HG03442 (cell line): Measurements from ENCODE around the gene SPATA20.
A peak's percentile ranks its signal among the peaks of the same experiment; 100 is the strongest.

Experiments
- ATAC-seq: cut with Tn5 transposase; IDR thresholded peaks from one replicate; pipeline ENCODE4 v1.9.1; 2021; ENCODE audit warnings: mild to moderate bottlenecking, moderate library complexity; ENCODE audit not compliant: unreplicated experiment

SPATA20 gene

DNA sequence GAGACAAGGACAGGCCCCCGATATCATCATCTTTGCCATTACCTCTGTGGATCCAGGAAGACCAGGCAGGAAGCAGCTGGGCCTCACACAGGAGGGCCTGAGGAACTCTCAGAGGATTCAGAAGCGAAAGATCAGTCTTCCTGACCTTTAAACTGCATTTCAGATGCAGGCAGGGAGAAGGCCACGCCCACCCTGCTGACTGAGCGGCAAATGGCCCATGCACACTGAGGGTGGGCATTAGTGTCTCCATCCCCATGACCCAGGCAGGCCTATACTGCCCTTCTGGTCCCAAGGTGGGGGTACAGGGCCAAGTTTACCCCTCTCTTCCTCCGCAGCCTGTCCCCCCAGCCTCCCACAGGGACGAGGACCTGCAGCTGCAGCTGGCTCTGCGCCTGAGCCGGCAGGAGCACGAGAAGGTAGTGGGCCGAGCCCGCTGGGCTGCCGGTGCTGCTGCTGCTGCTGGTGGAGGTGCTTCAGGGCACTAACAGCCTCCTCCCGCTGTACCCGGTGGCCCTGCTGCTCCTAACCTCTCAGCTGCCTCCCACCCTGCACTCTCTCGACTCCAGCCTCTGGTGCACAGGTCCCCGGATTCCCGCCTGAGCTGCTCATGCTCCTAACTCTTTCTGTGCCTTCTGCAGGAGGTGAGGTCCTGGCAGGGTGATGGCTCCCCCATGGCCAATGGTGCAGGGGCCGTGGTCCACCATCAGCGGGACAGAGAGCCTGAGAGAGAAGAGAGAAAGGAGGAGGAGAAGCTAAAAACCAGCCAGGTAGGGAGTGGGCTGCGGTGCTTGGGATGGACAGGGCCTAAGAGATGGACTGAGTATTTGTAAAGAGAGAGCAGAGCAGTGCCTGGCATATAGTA lies 8.2 kb upstream of the SPATA20 start:
- no peak for ATAC-seq

DNA sequence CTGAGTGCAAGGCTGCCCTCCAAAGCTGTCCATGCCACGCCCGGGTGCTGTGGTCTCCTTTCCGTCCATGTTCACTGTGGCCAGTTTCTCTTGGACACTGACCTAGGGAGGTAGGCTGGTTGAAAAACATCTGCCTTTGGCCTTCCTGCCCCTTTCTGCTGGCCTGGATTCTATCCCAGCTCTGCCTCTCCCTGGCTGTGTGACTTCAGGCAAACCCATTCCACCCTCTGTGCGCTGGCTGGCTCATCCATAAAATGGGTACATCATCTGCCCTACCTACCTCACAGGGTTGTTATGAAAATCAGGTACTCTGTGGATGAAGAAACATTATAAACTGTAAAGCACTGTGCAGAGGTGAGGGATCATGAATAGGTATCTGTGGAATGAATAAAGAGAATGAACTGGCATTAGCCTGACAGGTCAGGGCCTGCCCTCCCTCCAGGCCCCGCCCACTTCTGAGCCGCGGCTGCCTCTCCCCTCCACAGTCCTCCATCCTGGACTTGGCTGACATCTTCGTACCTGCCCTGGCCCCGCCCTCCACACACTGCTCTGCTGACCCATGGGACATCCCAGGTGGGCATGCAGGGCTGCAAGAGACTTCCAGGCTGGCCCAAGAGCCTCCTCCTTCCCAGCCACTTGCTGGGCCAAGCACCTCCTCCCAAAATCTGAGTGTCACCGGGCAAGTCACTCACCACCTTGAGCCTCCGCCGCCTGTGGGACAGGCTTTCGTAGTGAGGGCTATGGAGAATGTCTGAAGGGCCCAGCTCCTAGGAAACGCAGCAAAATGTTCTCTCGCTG lies 7.0 kb upstream of the SPATA20 start:
- no peak for ATAC-seq

DNA sequence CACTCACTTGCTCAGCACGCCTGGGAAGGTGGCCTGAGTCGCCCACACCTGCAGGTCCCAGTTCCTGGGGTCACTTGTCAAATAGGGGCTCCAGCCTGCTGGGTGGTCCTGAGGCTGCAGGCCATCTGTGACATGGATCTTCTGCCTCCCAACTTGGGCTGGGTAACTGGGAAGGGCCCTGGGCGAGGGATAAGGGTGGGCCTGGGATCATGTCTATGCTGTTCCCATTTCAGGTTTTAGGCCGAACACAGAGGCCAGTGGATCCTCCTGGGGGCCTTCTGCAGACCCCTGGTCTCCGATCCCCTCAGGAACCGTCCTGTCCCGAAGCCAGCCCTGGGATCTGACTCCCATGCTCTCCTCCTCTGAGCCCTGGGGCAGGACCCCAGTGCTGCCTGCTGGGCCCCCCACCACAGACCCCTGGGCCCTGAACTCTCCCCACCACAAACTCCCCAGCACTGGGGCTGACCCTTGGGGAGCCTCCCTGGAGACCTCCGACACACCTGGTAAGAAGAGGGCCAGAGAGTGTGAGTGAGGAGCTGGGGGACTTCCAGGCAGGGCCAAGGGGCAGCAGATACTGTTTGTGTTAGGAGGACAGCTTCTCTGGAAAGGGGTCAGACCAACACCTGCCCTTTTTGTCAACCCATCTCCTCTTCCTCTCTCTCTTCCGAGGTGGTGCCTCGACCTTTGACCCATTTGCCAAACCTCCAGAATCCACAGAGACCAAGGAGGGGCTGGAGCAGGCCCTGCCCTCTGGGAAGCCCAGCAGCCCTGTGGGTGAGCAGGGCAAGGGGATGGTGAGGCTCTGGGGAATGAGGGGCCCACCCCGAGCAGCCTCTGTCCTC lies 6.2 kb upstream of the SPATA20 start:
- no peak for ATAC-seq

DNA sequence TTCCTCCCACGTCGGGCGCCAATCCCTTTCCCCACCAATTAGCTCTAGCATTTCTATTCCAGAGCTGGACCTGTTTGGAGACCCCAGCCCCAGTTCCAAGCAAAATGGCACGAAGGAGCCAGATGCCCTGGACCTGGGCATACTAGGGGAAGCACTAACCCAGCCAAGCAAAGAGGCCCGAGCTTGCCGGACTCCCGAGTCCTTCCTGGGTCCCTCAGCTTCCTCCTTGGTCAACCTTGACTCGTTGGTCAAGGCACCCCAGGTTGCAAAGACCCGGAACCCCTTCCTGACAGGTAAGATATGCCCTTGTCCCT lies 5.6 kb upstream of the SPATA20 start:
- ATAC-seq, result no peak

DNA sequence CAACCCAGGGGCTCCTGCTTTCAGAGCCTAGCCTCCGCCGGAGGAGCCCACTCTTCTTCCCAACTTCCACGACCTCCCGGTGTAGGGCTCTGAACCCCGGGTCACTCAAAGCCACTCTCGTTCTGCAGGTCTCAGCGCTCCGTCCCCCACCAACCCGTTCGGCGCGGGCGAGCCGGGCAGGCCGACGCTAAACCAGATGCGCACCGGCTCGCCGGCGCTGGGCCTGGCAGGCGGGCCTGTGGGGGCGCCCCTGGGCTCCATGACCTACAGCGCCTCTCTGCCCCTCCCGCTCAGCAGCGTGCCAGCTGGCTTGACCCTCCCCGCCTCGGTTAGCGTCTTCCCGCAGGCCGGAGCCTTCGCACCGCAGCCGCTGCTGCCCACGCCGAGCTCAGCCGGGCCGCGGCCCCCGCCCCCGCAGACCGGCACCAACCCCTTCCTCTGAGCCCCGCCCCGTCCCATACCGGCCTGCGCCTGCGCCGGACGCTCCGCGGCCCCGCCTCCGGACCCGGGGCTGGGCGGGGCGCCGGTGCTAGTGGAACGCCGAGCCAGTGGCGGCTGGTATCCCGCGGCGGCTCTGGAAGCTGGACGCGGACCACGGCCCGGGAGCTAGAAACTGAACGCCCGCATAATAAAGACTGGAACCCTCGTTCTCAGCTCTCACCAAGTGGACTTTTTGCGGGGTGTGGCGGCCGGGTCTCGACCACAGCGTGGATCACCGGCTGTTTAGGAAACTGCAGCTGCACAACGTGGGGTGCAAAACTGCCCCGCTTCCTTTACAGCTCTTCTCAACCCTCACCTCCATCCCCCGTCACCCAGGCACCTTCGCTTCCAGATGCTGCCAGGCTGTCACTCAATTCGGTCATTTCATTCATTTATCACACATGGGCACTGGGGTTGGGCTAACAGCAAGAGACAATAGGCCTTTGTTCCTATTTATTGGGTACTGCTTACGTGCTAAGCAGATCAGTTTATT lies 5.0 kb upstream of the SPATA20 start:
- ATAC-seq, result peak; percentile 70

DNA sequence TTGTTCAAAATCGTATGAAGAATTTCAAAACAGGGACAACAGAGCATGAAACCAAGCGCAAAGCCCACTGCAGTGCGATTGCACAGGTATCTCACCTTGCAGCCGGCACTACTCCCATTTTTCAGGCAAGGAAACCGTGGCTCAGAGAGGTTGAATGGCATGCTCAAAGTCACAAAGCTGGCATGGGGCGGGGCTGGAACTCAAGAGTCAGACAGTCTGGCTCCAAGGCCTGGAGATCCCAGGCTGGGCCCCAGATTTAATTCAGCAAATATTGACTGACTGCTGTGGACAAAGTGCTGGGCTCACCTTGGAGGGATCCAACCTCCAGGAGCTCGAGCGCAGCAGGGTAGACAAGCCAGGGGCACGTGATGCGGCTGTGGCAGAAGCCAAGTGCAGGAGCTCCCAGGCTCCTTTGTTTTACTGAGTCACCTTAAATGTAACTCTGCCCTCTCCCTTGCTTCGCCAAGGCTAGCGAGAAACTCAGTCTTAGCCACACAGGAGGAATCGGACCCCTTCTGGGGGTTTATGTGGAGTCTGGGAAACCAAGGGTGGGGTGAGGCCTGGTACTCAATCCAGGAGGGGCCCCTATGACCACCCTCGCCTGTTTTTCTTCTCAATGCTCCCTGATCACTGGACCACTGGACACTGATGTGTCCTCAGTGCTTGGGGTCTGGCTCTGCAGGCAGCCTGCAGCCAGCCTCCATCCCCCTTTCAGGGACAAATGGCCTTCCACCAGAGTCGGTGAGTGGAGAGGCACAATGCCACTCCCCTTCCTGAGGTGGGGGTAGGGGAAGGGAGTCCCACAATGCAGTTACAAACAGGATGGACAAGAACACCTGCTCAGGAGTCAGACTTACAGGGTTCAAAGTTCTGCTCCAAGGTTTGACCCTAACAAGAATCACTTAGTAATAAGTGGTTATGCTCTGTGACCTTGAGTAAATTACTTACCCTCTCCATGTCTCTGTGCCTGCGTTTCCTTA lies 3.9 kb upstream of the SPATA20 start:
- no peak for ATAC-seq

DNA sequence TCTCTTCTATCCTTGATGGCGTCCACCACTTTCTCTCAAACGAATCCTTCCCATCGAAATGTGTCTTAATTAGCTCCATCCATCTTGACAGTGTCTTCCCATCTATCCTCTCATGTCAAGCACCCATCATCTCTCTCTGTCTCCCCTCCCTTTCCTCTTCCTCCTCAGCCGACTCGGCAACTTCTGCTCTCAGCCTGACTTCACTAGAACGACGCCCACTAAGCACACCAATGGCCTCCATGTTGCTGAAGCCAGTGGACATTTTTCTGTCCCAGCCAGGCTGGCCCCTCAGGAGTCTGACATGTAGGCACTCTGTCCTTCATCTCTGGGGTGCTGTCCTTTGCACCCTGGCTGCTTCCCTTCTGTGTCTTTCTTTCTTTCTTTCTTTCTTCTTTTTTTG lies 2.5 kb upstream of the SPATA20 start:
- no peak for ATAC-seq

DNA sequence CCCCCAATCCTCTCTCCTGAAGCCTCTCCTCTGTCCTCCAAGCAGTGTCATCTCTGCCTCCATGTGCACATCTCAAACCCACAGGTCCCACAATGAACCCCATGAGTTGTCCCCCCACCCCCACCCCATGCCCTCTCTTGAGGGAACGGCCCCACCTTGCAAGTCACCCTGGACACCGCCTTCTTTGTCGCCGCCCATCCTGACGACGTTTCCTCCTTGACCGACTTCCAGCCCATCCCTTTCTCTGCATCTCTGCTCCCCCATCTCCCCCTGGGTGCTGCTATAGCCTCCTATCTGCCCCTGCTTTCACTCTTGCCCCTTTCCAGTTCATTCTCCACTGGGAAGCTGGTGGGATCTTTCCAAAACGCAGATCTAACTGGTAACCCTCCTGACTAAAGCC lies 1.7 kb upstream of the SPATA20 start:
- ATAC-seq, result no peak

DNA sequence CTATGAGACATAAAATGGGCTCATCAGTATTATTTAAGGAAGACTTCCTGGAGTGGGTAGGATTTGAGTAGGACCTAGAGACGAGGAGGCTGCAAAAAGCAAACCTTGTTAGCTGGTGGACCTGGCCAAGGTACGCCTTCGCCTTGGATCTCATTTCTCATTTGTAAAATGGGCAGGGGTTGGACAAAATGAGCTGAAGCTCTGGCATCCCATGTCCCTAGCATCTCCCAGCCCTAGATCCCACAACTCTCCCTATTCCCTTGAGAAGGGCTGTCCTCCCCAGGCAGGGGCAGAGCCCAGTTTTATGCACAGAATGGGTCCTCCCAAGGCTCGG lies 306 bp upstream of the SPATA20 start:
- no peak for ATAC-seq

DNA sequence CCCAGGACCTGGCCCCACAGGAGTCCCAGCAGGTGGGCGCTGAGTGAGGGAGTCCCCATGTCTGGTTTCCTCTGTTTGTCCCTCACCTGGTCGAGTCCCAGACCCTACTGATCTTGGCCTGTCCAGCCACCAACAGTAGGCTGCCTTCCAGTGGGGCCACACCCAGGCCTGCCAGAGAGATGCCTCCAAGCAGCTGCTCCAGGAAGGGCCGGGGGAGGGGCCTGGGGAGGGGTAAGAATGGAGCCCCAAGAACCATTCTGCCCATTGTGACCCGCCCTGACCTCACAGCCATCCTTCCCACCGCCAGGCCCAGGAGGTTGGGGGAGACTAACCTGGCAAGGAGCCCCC lies 736 bp downstream of the SPATA20 start:
- ATAC-seq, result no peak

DNA sequence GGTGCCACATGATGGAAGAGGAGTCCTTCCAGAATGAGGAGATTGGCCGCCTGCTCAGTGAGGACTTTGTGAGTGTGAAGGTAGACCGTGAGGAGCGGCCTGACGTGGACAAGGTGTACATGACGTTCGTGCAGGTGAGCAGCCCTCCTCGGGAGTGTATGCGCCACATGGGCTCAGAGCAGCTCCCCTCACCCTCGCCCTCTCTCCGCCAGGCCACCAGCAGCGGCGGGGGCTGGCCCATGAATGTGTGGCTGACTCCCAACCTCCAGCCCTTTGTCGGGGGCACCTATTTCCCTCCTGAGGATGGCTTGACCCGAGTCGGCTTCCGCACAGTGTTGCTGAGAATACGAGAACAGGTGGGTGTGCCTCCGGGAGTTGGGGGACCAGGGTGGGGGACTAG lies 1.9 kb downstream of the SPATA20 start:
- ATAC-seq, result no peak

DNA sequence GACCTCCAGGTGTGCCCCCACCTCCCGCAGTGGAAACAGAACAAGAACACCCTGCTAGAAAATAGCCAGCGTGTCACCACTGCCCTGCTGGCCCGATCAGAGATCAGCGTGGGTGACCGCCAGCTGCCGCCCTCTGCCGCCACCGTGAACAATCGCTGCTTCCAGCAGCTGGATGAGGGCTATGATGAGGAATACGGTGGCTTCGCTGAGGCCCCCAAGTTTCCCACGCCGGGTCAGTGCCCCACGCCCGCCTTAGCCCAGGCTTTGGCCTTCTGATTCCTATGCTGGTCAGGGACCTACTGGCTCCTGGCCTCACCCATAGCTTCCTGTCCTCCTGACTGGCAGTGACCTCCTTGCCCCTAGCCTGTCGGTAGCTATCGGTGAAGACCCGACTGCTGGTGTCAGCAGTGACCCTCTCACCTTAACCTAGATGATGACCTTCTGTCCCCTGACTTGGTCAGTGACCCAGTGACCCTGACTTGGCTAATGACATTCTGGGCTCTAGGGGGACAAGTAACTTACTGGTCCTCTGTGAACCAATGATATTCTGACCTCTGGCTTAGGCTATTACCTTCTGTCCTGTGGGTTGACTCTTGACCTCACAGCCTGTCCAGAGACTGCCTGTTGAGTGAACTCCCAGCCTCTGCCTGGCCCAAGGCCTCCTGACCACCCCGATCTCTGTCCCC lies 2.4 kb downstream of the SPATA20 start:
- no peak for ATAC-seq

DNA sequence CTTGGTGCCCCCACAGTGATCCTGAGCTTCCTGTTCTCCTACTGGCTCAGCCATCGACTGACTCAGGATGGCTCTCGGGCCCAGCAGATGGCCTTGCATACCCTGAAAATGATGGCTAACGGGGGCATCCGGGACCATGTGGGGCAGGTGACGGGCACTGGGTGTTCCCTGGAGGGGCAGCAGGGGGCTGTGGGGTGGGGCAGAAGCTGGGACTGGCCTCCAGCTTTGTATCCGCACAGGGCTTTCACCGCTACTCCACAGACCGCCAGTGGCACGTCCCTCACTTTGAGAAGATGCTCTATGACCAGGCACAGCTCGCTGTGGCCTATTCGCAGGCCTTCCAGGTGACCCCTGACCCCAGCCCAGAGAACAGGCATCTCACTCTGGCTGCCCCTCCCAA lies 3.0 kb downstream of the SPATA20 start:
- no peak for ATAC-seq

DNA sequence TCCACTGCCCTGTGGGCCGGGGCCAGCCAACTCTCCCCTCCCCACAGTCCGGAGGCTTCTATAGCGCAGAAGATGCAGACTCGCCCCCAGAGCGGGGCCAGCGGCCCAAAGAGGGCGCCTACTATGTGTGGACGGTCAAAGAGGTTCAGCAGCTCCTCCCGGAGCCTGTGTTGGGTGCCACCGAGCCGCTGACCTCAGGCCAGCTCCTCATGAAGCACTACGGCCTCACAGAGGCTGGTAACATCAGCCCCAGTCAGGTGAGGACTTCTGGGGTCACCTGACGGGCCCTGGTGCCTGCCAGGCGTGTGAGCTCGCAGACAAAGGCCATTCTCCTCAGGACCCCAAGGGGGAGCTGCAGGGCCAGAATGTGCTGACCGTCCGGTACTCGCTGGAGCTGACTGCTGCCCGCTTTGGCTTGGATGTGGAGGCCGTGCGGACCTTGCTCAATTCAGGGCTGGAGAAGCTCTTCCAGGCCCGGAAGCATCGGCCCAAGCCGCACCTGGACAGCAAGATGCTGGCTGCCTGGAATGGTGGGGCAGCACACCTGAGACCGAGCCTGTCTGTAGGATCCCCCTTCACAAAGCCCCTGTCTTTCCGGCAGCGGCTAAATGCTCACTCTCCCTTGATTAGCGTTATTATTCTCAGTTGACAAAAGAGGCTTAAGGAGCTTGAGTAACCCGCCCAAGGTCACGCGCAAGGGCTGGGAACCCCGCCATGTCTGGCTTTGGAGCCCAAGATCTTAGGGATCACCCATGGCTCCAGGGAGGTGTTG lies 3.9 kb downstream of the SPATA20 start:
- no peak for ATAC-seq

DNA sequence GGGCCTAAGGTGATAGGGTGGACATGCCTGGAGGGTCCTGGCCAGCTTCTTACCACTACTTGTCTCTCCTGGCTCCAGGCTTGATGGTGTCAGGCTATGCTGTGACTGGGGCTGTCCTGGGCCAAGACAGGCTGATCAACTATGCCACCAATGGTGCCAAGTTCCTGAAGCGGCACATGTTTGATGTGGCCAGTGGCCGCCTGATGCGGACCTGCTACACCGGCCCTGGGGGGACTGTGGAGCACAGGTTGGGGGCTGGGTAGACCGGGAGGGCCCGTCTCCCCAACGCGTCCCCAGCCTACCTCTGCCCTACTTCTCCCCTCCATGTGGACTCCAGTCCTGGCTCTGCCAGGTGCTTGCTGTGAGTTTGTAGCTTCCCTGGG lies 4.5 kb downstream of the SPATA20 start:
- ATAC-seq, result no peak

DNA sequence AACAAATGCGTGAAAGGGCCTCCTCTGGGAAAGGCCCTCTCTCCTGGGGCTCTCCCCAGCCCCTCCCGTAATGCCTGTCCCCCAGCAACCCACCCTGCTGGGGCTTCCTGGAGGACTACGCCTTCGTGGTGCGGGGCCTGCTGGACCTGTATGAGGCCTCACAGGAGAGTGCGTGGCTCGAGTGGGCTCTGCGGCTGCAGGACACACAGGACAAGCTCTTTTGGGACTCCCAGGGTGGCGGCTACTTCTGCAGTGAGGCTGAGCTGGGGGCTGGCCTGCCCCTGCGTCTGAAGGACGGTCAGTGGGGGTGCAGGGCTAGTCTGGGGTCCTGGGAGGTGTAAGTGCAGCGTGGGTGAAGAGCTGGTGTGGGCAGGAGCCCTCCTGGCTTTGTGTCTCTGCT lies 4.9 kb downstream of the SPATA20 start:
- no peak for ATAC-seq

DNA sequence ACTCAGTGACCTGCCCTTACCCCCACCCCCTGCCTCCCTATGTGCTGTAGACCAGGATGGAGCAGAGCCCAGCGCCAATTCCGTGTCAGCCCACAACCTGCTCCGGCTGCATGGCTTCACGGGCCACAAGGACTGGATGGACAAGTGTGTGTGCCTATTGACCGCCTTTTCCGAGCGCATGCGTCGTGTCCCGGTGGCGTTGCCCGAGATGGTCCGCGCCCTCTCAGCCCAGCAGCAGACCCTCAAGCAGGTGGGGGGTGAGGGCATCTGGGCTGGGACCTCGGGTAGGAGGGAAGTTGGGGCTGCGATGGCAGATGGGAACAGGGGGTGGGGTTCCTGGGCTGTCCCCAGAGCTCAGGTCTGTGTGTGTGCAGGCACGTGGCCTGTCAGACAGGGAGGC lies 7.2 kb downstream of the SPATA20 start:
- no peak for ATAC-seq

DNA sequence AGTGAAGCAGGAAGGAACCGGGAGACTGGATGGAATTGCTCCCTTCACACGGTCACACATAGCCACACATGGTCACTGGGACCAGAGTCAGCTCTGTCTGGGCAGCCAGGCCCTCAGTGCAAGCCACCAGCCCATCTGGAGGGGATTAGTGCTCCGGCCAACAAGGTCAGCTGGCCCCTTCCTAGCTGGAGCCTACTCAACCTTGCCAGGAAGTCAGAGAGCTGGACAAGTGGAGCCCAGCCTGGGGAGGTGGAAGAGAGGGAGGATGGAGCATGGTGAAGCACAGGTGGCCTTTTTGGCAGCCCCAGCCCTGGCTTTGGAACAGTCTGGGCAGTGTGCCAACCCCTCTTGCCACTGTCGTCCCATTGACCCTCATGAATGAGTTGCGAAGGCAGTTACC lies 9.8 kb downstream of the SPATA20 start:
- no peak for ATAC-seq
